K562 (cell line): Measurements from ENCODE around the gene FABP2. TPM values are rescaled to one million over a fixed set of nuclear protein-coding genes. Genes with fewer than 3 reads are reported as not detected.

Source experiments
- AFF1 ChIP-seq, 2 experiments: fragments of 450-650 bp; IDR thresholded peaks; 2 replicates each; pipeline ENCODE4 v1.6.1; 2018; ENCODE audit warnings: mild to moderate bottlenecking in 2 of 2, low read depth in 1 of 2; ENCODE audit not compliant: partially characterized antibody in 2 of 2
- FOXP1 ChIP-seq: sonication (generic); formaldehyde crosslinking; IDR thresholded peaks from 2 replicates; pipeline ENCODE4 v1.8.0; 2022; ENCODE audit warnings: mild to moderate bottlenecking, missing genetic modification reagents
- FOXP4 ChIP-seq: sonication (generic); formaldehyde crosslinking; IDR thresholded peaks from 2 replicates; pipeline ENCODE4 v1.8.0; 2022; ENCODE audit warnings: mild to moderate bottlenecking, missing genetic modification reagents, borderline replicate concordance
- POLR2H ChIP-seq: IDR thresholded peaks from 2 replicates; pipeline ENCODE4 v1.6.1; 2016; ENCODE audit warnings: missing genetic modification characterization, low read depth, mild to moderate bottlenecking, control low read depth, missing compliant biosample characterization, moderate library complexity
- SRF ChIP-seq, 2 experiments: fragments of 250-450, 450-650 bp in 1 of 2; sonication (Bioruptor Pico) in 1 of 2; sonication (generic) in 1 of 2; formaldehyde crosslinking; IDR thresholded peaks; 2 replicates each; pipeline versions ENCODE4 v1.5.0 to v1.5.1; 2020 to 2022; ENCODE audit warnings: mild to moderate bottlenecking in 1 of 2, missing genetic modification reagents in 1 of 2
- ZNF592 ChIP-seq: fragments of 450-650 bp; IDR thresholded peaks from 2 replicates; pipeline ENCODE4 v1.6.1; 2017; ENCODE audit warnings: antibody characterized with exemption, mild to moderate bottlenecking
- ZNF644 ChIP-seq: fragments of 200-800 bp; sonication (Bioruptor generic); IDR thresholded peaks from 2 replicates; pipeline ENCODE4 v1.6.1; 2016; ENCODE audit warnings: low read depth, missing genetic modification characterization, missing compliant biosample characterization
- polyA plus RNA-seq, 8 experiments: library from polyadenylated mRNA; depleted of rRNA in 4 of 8; stranded (reverse) in 5 of 8; unstranded in 3 of 8; fragments of >200 nt; fragmentation: Nextera tagmentation in 2 of 8; fragmentation: Illumina TruSeq in 1 of 8; extraction: Ambion mirVana in 2 of 8; extraction: Trizol in 1 of 8; gene quantifications; 2 replicates each; pipeline versions ENCODE4 v1.2.1 to v1.2.3, GENCODE V29; 2011 to 2014; ENCODE audit warnings: inconsistent platforms in 1 of 8, missing spikeins in 1 of 8
- total RNA-seq, 7 experiments: library from RNA; depleted of rRNA in 6 of 7; stranded (reverse); fragments of >200 nt in 6 of 7; fragmentation: Illumina TruSeq in 2 of 7; extraction: Trizol in 2 of 7; gene quantifications; 2 replicates each; pipeline versions ENCODE4 v1.2.1 to v1.2.3, GENCODE V29; 2011 to 2021; ENCODE audit warnings: low replicate concordance in 1 of 7
- TF ChIP-seq, protein P1 (sequence below): sonication (generic); formaldehyde crosslinking; IDR thresholded peaks from 2 replicates; pipeline ENCODE4 v1.8.0; 2023; ENCODE audit warnings: missing genetic modification reagents, mild to moderate bottlenecking, borderline replicate concordance

FABP2 gene
- total and polyA plus RNA-seq, 9 of the 15 experiments (the other 6 are each of a cell fraction or from before 2014, with no cell fraction given): not detected

DNA sequence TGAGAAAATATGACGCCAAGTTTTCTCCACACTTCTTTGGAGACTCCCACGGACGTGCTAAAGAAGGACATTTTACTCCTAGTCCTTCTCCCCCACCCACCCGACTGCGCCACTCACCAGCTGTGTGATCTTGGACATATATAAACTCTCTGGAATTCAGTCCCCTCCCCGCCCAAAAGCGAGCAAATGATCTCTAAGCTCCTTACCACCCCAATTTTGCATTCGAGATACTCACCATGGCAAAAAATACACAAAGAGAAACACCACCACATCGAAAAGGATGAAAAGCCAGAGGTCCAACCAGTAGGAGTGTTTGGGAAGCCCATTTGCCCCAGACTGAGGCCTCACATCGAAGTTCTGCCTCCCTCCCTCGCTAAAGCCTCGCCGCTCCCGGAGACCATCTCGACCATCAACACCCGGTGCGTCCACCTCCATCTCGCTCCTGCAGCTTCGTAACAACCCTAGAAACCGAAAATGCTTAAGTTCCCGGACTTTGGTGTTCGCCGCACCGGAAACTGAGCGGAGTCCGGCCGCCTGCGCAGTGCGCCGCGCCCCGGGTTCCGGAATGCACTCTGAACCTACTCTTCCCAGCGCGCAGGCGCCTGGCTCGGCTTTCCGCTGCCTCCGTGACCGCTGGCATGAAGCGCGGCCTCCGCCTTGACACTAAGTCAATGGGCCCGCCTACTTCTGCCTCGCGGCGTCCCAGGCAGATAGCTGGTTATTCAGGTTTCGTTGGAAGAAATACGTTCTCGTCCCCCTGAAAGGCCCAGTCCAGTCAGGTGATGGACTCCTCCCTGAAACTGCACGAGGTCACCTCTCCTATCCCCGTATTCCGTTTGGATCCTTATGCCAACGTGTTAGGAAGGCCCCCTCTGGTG lies 21.6 kb downstream of the FABP2 start (continued):
- TF ChIP-seq, protein P1, sequence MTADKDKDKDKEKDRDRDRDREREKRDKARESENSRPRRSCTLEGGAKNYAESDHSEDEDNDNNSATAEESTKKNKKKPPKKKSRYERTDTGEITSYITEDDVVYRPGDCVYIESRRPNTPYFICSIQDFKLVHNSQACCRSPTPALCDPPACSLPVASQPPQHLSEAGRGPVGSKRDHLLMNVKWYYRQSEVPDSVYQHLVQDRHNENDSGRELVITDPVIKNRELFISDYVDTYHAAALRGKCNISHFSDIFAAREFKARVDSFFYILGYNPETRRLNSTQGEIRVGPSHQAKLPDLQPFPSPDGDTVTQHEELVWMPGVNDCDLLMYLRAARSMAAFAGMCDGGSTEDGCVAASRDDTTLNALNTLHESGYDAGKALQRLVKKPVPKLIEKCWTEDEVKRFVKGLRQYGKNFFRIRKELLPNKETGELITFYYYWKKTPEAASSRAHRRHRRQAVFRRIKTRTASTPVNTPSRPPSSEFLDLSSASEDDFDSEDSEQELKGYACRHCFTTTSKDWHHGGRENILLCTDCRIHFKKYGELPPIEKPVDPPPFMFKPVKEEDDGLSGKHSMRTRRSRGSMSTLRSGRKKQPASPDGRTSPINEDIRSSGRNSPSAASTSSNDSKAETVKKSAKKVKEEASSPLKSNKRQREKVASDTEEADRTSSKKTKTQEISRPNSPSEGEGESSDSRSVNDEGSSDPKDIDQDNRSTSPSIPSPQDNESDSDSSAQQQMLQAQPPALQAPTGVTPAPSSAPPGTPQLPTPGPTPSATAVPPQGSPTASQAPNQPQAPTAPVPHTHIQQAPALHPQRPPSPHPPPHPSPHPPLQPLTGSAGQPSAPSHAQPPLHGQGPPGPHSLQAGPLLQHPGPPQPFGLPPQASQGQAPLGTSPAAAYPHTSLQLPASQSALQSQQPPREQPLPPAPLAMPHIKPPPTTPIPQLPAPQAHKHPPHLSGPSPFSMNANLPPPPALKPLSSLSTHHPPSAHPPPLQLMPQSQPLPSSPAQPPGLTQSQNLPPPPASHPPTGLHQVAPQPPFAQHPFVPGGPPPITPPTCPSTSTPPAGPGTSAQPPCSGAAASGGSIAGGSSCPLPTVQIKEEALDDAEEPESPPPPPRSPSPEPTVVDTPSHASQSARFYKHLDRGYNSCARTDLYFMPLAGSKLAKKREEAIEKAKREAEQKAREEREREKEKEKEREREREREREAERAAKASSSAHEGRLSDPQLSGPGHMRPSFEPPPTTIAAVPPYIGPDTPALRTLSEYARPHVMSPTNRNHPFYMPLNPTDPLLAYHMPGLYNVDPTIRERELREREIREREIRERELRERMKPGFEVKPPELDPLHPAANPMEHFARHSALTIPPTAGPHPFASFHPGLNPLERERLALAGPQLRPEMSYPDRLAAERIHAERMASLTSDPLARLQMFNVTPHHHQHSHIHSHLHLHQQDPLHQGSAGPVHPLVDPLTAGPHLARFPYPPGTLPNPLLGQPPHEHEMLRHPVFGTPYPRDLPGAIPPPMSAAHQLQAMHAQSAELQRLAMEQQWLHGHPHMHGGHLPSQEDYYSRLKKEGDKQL (CRISPR knock-in tag): no peak
- TF ChIP-seq POLR2H: peak; percentile 50; the same call in 1 of the 2 replicates
- 0 out of 2 replicates have a peak, but pooled peaks have one; percentile 29 for TF ChIP-seq FOXP4
- TF ChIP-seq FOXP1: 0 out of 2 replicates have a peak, but pooled peaks have one; percentile 25
- 0 out of 4 replicates have a peak, but pooled peaks of 1 of the 2 experiments have one; percentile 23 for TF ChIP-seq SRF (CRISPR knock-in tag; IDR thresholded peaks at IDR 0.05)
- TF ChIP-seq AFF1 (IDR thresholded peaks at IDR 0.05; ENCODE audit: low read depth in 1 of 2, partially characterized antibody in 2 of 2): peak in 1 of 2 experiments; percentile 1
- peak; percentile 78 for TF ChIP-seq ZNF592
- no peak for TF ChIP-seq ZNF644
